ENCODE results near the gene FFAR2.
A peak's percentile ranks its signal among the peaks of the same experiment; 100 is the strongest.
"Not testable (repeated sequence)": the region's sequence is repeated elsewhere in the genome, so short reads cannot be mapped to it uniquely, and the experiment has no call there.

FFAR2 gene

DNA sequence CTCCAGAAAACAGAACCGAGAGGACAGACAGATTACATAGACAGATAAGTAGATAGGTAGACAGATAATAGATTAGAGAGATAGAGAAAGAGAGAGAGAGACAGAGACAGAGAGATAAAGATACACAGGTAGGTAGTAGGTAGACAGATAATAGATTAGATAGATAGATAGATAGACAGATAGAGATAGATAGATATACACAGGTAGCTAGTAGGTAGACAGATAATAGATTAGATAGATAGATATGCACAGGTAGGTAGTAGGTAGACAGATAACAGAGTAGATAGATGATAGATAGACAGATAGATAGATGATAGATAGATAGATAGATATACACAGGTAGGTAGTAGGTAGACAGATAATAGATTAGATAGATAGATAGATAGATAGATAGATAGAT, 10.1 kb downstream of the FFAR2 start:
- no peak for DNase-seq

DNA sequence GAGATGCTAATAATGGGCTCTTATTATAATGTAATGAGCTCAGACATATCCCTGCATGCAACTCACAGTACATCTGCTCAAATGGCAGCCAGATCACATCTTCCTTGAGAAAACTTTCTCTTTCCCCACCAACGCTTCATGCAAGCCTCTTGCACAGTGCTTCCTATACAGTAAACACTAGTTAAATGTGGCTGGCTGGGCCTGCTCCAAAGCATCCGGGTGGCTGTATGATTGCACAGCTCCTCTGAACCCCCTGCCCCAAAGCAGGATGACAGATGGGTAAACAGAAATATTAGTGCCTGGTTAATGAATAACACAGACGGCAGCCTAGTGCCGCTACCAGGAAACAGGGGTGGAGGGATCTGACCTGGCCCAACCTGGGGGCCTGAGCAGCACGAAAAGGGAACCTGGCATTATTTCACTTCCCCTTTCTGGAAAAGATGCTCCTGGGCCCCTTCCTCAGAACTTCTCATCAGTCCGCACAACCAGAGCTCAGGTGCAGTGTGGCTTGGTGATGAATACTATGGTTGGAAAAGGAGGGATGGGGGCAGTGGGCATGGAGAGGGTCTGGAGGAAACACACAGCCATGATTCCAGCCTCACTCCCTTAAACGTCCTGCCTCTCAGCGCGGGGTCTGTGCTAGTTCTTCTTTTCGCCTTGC, 10.8 kb downstream of the FFAR2 start:
- no peak for DNase-seq

DNA sequence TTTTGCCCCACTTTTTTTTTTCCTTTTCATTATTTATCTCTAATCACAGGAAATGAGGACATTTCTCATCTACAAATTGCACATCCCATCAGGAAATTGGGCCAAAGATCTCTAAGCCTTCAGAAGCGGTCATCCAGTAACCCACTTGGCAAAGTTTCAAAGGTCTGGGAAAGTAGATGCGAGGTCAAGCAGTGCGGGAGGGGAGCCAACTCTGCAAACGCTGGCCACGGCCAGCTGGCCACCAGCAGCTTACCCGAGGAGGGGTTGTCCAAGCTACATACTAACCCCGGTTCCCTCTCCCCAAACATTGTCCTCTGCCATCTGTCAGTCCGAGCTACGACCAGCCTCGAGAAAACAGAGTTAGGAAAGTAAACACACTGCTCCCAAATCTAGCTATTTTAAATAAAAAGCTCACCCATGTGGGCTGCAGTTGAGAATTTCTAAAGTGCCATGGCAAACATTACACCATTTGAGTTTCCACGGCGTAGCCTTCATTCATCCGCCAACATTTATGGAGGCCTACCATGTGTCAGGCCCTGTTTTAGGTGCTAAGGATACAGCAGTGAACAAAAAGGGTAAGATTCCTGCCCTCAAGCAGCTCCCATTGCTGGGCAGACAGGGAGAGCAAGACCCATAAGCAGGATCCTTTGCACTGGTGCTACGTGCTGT, 11.5 kb downstream of the FFAR2 start:
- DNase-seq, result no peak

DNA sequence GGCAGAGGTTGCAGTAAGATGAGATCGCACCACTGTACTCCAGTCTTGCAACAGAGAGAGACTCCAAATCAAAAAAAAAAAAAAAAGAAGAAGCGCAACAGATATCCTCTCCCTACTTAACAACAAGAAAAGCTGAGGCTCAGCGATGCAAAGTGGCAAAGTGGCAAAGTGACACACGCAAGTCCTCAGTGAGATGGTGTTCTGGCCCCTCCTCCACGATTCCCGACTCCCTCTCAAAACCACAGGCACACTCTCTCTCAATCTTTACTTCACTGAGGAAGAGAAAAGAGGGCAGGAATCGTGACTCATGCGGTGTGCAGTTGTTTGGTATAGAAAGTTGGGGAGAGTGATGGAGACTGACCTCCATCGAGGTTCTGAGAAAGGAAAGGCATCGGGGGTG, 12.6 kb downstream of the FFAR2 start:
- DNase-seq, result no peak

DNA sequence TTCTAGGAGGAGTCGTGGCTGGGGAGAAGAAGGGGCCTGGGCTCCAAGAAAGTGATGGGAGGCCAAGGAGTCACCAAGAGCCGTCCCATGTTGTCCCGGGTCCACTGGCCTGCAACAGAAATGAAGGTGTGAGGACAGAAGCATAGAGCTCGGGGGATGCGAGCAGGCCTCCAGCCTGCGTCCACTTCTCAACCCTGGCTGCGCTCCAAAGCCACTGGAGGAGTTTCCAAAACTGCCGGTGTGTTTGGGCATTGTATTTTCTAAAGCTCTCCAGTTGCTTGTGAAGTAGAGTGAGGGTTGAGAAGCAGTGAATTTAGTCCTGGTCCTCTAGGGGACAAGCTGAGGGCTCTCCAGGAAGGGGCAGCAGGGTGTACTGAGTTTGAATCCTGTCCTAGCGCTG, 13.0 kb downstream of the FFAR2 start:
- no peak for DNase-seq

DNA sequence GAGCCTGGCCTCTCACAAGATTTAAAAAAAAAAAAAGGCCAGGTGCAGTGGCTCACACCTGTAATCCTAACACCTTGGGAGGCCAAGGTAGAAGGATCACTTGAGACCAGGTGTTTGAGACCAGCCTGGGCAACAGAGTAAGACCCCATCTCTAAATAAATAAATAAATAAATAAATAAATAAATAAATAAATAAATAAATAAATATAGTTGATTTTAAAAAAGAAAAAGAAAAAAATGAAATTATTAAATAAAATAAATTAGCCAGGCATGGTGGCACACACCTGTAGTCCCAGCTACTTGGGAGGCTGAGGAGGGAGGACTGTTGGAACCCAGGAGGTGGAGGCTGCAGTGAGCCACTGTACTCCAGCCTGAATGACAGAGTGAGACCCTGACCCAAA, 13.7 kb downstream of the FFAR2 start:
- DNase-seq, result not testable (repeated sequence)

DNA sequence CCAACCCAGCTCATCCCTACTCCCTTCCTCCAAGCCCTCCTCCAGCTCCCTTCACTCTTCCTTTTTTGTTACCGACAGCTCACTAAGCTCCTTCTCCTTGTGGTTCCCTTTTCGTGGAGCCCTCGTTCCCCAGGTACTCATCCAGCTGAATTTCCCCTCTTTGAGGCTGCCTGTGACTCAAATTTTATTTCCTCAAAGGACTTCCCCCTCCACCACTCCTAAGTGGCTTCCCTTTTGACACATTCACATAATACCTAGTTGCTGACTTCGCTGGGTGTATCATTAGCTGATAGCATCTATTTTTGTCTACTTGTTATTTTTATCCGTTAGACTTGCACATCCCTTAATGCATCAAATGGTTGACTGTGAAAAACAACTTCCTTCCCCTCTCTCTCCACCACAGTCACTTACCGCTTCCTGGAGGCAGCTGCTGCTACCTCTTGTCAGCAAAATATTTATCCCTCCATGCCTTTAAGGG, 14.5 kb downstream of the FFAR2 start:
- DNase-seq, result peak; percentile 14

DNA sequence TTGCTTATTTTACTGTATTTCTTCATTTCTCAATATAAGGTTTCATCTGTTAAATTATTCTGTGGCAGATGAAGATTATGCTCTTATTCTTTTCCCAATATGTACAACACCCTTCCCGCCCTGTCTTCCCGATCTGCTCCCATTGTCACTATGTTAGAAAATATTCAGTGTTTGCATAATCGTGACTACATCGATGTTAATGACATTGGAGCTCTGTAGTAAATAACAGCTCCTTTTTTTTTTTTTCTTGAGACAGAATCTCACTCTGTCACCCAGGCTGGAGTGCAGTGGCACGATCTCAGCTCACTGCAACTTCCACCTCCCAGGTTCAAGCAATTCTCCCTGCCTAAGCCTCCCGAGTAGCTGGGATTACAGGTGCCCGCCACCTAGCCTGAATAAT, 14.9 kb downstream of the FFAR2 start:
- not testable (repeated sequence) for DNase-seq

DNA sequence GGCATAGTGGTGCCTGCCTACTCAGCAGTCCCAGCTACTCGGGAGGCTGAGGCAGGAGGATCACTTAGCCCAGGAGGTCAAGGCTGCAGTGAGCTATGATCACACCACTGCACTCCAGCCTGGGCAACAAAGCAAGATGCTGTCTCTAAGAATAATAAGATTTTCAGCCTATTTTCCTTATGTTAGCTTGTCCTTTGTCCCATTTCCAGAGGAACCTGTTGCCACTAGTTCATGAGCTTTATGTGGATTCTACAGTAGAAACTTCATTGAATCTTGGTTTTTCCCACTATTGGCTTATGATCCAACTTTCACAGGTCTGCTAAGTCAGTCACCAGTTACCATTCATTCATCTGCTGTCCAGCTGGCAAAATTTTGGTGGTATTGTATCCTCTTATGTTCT, 18.2 kb downstream of the FFAR2 start:
- DNase-seq, result no peak

DNA sequence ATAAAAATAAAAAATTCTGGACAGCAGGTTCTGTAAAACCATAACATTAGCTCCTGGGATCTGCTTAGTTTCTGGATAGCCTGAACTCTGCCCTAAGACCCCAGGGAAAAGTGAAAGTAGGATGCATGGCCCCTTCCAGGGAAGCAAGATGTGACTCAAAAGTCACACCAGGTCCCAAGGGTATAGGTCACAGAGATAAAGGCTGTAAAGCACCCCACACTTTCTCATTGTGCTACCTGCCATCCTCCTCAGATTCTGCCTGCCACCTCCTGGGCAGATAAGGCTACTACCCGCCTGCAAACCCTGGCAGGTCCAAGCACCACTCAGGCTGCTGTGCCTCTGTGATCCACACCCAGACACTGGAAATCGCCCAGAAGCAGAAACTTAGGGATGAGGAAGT, 20.6 kb downstream of the FFAR2 start:
- DNase-seq, result peak; percentile 69

DNA sequence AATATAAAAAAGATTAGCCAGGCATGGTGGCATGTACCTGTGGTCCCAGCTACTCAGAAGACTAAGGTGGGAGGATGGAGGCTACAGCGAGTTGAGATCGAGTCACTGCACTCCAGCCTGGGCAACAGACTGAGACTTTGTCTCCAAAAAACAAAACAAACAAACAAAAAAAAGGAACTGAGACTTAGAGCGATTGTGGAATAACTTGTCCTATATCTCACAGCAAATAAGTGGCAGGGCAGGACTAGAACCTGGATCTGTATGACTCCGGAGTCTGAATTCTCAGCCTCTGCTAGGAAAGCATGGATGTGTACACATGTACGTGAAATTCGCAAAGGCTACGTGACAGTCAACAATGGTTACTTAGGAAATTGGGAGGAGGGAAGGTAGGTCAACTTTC, 22.1 kb downstream of the FFAR2 start:
- DNase-seq, result no peak

DNA sequence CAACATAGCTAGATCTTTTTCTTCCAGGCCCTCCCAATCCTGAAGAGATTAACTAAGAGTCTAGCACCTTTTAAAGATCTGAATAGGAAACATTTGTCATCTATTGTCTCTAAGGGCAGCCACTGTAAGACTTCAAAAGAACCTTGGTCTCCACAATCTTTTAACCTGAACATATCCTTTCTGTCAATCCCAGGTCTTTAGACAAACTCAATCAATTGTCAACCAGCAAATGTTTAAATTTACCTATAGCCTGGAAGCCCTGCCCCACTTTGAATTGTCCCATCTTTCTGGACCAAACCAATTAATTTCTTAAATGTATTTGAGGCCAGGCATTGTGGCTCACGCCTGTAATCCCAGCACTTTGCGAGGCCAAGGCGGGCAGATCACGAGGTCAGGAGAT, 23.0 kb downstream of the FFAR2 start:
- not testable (repeated sequence) for DNase-seq

DNA sequence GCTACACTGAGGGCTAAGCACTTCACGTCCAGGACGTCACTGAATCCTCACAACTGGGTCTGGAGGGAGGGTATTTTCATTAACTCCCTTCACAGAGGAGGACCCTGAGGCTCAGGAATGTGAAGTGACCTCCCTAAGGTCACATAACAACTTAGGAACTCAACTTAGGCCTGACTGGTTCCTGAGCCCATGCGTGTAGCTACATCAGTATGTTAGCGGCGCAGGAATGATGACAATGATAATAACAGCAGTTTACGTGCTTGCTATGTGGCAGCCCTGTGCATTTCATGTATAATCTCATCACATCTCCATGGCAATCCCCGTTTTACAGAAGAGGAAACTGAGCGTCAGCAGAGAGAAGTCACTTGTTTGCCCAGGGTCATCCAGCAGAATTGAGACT, 23.9 kb downstream of the FFAR2 start:
- DNase-seq, result no peak

DNA sequence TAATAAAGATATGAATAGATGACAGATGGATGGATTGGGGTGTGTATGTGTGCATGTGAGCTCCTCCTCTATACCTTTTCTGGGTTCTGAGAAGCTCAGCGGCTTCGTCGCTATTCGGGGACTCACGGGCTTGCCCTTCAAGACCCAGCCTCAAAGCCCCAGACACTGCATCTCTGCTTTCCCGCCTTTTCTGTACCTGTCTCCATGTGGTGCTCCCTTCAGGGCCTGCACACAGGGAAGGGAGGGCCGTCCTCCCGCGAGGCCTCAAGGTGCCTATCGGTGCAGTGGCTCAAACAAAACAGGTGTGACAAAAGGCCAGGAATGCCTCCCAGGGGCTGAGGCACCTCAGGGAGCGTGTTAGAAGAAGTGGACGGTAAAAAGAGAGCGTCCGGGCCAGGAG, 26.0 kb downstream of the FFAR2 start:
- DNase-seq, result no peak

DNA sequence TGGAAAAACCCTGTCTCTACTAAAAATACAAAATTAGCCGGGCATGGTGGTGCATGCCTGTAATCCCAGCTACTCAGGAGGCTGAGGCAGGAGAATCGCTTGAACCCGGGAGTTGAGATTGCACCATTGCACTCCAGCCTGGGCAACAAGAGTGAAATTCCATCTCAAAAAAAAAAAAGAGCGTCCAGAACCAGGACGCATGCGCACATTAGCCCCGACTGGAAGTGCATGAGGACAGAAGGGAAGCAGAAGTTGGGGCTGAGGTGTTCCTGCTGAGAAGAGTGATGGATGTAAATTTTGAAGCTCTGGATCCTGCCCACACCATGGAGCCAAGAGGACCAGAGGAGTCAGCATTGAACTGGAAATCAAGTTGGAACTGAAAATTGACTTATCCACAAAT, 26.5 kb downstream of the FFAR2 start:
- DNase-seq, result not testable (repeated sequence)

DNA sequence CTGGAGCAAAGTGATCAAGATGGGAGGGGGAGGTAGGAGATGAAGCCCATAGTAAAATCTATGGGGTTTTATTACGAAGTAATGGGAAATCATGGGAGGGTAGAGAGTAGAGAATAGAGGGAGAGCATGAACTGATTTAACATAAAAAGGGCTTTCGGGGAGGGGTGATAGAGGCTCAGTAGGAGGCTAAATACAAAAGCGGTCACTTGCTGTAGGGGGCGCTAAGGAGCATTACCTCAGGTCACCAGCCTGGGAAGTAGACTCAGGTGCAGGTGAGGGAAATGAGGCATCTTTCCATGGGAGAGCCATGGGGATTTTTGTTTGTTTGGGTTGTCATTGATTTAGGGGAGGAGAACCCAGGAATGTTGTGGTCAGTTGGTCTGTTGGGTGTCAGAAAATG, 28.1 kb downstream of the FFAR2 start:
- DNase-seq, result peak; percentile 24

DNA sequence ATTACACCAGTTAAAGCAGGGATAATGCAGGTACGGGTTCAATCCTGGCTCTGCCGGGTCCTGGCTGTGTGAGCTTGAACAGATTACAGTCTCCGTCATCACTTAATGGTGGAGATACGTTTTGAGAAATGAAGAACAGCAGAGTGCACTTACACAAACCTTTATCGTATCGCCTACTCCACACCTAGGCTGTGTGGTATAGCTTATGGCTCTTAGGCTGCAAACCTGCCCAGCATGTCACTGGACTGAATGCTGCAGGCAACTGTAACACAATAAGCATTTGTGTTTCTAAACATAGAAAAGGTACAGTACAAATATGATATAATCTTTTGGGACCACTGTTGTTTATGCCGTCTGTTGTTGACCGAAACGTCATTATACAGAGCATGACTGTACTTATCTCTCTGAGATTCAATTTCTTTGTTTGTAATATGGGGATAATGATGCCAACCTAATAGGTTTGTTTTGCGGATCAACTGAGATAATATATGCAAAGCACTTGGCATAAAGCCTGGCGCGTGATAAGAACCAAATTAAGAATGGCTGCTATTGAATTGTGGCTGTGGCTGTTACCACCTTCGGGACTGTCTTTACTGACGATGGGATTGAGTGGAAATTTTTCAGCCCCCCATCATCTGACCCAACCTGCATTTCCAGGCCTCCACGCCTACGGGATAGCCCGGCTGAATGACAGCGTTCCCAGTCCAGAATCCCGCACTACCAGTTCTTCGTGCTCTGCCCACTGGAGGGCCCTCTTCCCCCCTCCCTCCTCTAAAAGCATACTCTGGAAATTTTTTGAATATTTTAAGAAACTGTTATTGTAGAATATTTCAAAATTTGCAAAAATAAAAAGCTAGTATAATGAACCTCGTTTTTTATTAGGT, 31.0 kb downstream of the FFAR2 start:
- DNase-seq, result no peak

DNA sequence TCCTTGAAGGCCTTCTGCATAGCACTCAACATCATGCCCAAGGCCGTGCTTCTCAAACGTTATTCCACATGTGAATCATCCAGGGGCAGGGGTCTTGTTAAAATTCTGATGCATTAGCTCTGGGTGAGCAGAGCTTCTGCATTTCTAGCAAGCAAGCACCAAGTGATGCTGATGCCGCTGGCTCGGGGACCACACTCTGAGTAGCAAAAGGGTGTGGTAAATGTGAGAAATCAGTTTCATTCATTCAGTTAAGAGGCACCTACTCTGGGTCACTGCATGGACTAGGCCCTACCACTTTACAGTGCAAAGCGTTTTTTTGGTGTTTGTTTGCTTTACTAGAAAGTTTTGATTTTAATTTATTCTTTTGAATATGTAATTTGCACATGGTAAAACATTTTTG, 35.0 kb downstream of the FFAR2 start:
- DNase-seq, result no peak

DNA sequence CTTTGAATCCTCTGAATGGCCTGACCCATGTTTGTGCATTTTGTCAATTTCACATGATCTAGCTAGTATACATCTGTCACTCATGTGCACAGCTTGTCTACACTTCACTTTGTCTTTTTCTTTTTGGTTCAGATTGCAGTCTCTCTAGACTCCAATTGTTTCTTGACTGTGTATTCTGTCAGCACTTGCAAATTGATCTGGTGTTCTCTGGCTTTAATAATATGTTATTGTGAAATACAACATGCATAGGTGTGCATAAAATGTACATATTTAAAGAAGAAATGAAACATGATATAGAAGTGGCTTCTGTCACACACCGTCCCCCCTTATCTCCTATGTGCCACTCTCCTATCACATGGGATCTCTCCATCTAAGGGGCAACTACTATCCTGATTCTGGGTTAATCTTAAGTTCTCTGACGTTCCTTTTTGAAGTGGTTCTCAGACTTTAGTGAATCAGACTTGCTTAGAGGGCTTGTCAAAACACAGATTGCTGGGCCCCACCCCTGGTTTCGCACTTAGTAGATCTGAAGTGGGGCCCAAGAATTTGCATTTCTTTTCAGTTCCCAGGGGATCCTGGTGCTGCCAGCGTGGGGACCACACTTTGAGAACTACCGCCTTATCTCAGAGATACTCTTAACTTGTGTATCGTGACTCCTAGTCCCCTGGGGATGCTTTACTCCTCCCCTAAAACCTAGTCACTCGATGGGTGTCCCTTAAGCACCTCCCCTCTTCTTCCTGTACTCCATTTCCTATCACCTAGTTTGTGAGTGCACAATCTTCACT, 36.4 kb downstream of the FFAR2 start:
- peak; percentile 32 for DNase-seq

DNA sequence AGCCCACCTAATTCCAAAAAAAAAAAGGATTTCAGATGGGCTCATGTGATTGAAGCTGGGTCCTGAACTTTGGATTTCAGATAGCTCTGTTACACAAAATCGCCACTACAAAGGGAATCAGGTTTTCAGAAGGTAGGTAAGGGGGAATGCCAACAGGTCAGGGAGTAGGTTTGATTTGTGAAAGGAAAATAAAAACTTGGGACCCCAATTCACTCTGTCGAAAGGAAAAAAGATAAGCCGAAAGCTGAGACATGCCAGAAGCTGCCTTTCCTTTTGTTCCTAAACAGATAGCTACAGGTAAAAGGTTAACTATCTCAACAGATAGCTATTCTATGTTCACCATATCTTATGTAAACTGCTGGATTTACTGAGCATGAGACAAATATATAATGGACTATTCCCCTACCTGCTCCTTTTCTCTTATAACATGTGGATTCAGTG, 38.2 kb downstream of the FFAR2 start:
- no peak for DNase-seq

DNA sequence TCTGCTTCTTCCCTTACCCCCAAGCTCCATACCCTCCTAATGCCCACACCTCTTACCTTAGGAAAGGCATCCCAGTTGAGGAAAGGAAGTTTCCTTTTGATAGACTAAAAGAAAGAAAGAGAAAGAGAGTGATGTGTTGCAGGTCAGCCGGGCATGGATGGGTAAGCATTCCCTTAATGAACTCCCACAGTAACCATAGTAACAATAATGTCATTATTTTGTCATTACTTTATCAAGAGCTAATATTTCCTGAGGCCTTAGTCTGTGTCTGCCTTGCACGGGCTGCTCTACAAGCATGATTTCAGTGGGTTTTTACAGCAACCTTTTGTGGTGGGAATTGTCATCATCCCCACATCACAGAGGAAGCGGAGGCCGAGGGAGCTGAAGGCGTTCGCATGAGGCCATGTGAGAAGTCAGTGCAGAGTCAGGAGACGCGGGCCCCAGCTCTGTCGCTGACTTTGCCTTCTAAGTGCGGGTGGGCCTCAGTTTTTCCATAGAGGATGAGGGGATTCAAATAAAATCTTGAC, 39.7 kb downstream of the FFAR2 start:
- no peak for DNase-seq

DNA sequence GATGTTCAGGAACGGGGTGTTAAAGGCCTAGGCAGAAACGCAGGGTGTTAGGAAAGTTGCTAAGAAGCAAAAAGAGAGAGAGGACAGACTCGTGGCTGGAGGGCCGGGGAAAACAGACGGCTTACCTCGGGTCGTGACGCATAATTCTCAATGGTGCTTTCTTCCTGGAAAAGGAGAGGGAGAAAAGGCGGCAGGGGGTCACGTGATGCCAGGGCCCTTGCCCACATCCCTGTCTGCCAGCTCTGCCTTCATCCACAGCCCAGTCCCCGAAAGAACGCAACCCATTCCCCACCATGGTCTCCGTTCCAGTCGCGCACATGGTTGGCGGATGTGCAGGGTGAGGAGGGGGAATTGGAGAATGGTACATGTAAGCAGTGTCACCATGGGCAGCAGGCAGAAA, 40.6 kb downstream of the FFAR2 start:
- DNase-seq, result no peak

DNA sequence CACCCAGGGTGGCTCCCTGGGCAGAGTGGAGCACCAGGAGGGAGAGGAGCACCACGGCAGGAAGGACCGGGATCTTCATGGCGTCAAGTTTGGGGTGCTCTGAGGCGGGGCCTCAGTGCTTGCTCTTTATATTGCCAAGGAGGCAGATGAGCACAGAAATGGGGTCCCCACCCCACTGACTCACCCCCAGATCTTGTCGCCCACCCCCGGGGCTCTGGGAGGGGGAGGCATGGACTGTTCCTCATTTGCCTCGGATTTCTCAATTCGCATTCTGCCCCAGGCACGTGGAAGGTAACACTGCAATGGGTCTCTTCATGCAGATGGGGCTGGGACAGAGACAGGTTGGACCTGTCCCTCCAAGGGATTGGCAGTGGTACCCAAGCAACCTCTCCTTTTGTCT, 42.3 kb downstream of the FFAR2 start, which contains the start of gene KRTDAP:
KRTDAP (minus strand) TSS at position 101 of the 400 bp plus-strand sequence; CDS start at position 79, 22 bp downstream.
- no peak for DNase-seq
